Stomach (tissue), 4 donors: Measurements from ENCODE around the gene LHFPL3.

Experiments used
- EP300 ChIP-seq: sonication (generic); formaldehyde crosslinking; IDR thresholded peaks from one replicate; pipeline ENCODE4 v1.6.1; 2017; ENCODE audit warnings: antibody characterized with exemption
- POLR2A ChIP-seq, 4 donors: fragments of 450-650 bp; IDR thresholded peaks; one replicate each; pipeline ENCODE4 v1.6.1; 2016; ENCODE audit warnings: antibody characterized with exemption in 4 of 4, control low read depth in 2 of 4, mild to moderate bottlenecking in 1 of 4, moderate library complexity in 1 of 4

GRCh38 chr7:104923010-104923421 is 594.6 kb downstream of the LHFPL3 start:
- no peak for TF ChIP-seq POLR2A (IDR thresholded peaks at IDR 0.05)
- no peak for TF ChIP-seq EP300
